Left ventricle myocardium superior (tissue), 1 donor: ENCODE data around the gene TUBB4B. TPM values are rescaled to one million over a fixed set of nuclear protein-coding genes. Genes with fewer than 3 reads are reported as not detected.

Experiments
- ATAC-seq: fragments of 200-7000 bp; cut with Tn5 transposase; one replicate; pipeline ENCODE4 v1.9.1; 2020; ENCODE audit warnings: mild to moderate bottlenecking, moderate library complexity
- DNase-seq: peaks from one replicate; pipeline ENCODE4 v3.0.0-alpha.2; 2020
- intact Hi-C: fragments of 100-400 bp; cut with micrococcal nuclease; formaldehyde crosslinking; loops from one replicate; pipeline ENCODE4 v1.11.0; 2022
- total RNA-seq: library from RNA; stranded (reverse); fragmentation: NEBNext Ultra II Directional; extraction: Animal tissue kit (Norgen Biotek cat#: 25700); gene quantifications from one replicate; pipeline ENCODE4 v1.2.1, GENCODE V29; 2021
- donor health status: DM: no; HTN: yes; CAD: no; lungs with severe emphysema.

TUBB4B gene
- total RNA-seq, 1 donor from 2014 or later, result 439 TPM

DNA sequence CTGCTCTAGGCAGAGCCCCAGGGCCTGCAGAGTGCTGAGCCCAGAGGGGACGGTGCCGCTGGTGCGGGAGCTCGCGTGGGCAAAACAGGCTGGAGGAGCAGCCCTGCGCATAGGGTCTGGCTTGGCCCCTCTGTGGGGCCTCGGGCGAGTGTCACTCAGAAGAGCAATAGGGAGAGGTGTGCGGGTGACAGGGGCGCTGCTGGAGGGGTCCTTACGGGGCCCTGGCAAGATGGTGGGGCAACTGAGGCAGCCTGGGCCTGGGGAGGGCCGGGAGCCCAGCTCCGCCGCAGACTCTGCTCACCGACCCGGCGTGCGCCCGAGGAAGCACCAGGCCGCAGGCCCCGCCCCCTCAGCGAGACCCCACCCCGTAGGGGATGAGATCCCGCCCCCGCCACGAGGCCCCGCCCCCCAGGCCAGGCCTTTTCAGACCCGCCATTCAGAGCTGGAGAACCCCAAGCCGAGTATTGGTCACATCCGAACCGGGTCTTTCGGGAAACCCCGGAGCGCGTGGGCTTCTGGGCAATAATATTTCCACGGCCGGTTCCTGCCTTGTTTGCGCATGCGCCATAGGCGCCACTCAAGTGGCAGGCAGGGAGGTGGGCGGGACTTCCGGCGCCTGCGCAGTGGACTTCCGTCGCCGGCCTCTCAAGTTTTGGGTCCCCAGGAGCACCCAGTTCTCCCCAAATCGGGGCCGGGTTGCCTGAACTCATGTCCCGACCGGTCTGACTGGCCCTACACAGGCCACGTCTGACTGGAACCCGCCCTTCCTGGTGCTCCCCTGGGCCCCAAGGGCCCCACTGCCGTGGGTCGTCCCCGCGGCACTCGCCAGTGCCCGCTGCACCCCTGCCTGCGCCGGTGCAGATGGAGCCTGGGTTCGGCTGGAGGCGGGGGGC is 17.8 kb upstream of the TUBB4B start:
- intact Hi-C loops, result no loop called here
- ATAC-seq (peak; percentile 90), DNase-seq (peak; percentile 98)

DNA sequence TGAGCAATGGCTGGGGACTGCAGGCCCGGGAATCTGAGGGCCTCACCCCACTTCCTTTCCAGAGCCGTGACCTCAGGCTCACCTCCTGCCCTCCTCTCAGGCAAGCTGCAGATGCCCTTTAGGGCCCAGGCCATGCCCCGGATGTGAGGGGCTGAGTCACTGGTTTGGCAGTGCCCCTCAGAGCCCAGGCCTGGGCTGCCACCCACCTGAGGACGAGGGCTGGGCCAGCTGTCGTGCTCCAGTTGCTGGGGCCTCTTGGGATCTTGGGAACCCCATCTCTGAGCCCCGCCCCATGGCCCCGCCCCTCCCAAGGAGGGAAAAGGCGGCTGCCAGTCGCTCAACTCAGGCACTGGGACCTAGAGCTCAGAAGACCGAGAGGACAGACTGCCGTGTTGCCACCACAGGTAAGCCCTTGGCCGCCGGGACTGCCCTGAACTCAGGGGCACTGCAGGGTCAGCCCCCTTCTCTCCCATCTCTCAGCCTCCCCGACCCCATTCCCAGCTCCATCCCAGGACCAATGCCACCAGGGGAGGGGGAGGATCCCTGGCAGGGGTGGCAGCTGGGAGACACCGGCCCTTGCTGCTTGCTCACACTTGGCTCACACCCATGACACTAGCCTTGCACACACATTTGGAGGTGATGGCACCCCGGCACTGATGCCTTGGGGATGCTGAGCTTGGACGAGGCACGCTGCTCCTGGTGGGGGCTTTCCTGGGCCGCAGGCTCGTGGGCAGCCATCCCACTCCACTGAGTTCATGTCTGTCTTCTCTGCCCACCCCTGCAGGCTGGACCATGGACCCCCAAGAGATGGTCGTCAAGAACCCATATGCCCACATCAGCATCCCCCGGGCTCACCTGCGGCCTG is 16.0 kb upstream of the TUBB4B start, which contains the start of gene CYSRT1:
CYSRT1 (plus strand) TSS at position 345 of the 865 bp plus-strand sequence; CDS start at position 793, 448 bp downstream.
- DNase-seq (no peak), ATAC-seq (no peak)
- intact Hi-C loops, result no loop called here

GRCh38 chr9:137225699-137226331 is 15.3 kb upstream of the TUBB4B start:
- ATAC-seq, result no peak
- intact Hi-C loops, result no loop called here
- DNase-seq, result no peak

- DNase-seq (no peak), ATAC-seq (no peak)
- intact Hi-C loops, result no loop called here
Measured at GRCh38 chr9:137226338-137227053, 14.6 kb upstream of the TUBB4B start.

GRCh38 chr9:137227054-137227852 is 13.8 kb upstream of the TUBB4B start, which contains the start of gene RNF224:
RNF224 (plus strand) TSS chr9:137227502; CDS start chr9:137228336, 834 bp downstream.
- intact Hi-C loops, result no loop called here
- peak; percentile 86 for DNase-seq
- peak; percentile 32 for ATAC-seq

- DNase-seq, result no peak
- ATAC-seq, result no peak
- intact Hi-C loops, result no loop called here
Measured at GRCh38 chr9:137227853-137228505, 13.1 kb upstream of the TUBB4B start.

- DNase-seq, result no peak
- no peak for ATAC-seq
- intact Hi-C loops, result no loop called here
Measured at GRCh38 chr9:137228506-137228967, 12.6 kb upstream of the TUBB4B start.

- DNase-seq (no peak), ATAC-seq (no peak)
- intact Hi-C loops, result no loop called here
Measured at GRCh38 chr9:137228968-137229896, 11.9 kb upstream of the TUBB4B start.

DNA sequence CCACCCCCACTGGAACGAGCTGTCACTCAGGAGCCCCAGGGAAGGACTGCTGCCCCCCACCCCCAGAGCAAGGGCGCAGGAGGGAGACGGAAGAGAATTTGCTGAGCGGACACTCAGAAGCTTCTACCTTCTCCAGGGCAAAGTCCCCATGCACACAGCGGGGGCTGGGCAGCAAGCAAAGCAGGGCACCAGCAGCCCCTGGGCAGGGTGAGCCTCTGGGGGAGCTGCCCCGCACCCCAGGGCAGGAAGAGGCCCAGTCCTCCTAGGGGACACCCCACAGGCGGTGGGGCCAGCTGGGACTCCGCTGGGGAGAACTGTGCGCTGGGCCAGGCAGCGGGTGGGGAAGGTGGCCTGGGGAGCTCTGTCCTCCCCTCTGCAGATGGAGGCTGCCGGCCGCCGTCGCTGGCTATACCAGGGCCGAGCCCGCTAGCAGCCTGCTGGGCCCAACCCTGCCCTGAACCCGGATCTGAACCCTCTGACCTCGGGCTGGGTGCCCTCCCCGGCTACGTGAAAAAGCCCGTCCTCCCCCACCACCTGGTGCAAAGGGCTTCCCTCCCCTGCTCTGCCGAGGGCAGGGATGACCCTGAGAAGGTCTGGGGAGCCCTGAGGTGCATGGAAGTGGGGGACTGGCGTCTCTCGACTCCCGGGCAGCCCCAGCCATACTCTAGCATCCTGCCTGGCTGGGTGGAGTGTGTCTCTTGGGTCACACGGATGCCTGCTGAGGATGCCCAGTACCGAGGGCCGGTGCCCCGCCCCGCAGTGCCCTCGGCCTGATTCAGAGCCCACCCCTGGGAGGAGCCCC is 11.0 kb upstream of the TUBB4B start:
- ATAC-seq (no peak), DNase-seq (no peak)
- intact Hi-C loops, result loop anchor here (10.0 kb wide), 1 partner anchor 105 kb away; no protein-coding TSS in a partner anchor

GRCh38 chr9:137230705-137231371 is 10.2 kb upstream of the TUBB4B start, which contains the start of gene SLC34A3:
SLC34A3 (plus strand) TSS chr9:137230901; CDS start chr9:137231703, 802 bp downstream.
- intact Hi-C loops, result loop anchor here (10.0 kb wide), 1 partner anchor 106 kb away; no protein-coding TSS in a partner anchor
- DNase-seq (no peak), ATAC-seq (no peak)

DNA sequence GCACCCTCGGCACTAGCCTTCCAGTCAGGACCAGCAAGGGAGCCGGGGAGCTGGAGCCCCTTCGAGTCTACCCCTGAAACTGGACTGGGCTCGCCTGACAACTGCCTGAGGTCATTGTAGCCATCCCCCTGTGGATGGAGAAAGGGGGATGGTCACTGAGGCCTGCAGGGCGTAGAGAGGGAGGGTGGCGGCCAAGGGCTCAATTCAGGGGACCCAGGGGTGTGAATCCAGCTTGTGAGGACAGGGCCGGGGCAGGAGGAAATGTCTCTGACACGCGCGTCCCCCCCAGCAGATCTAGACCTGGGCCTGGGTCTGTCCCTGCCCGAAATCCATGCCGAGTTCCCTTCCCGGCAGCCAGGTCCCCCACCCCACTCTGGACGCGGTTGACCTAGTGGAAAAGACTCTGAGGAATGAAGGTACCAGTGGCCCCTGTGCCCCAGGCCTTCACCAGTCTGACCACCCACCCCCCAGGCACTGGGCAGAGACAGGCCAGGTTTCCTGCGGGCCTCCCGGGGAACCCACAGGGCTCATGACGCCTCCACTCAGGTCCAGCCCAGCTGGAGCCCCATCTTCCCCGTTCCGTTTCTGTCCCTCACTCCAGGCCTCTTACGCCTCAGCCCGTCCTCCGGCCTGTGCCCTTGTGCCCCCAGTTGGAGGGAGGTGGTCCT is 9.6 kb upstream of the TUBB4B start:
- intact Hi-C loops, result loop anchor here (10.0 kb wide), 1 partner anchor 107 kb away; no protein-coding TSS in a partner anchor
- DNase-seq (no peak), ATAC-seq (no peak)

- ATAC-seq (no peak), DNase-seq (no peak)
- intact Hi-C loops, result loop anchor here (10.0 kb wide), 1 partner anchor 107 kb away; no protein-coding TSS in a partner anchor
Measured at GRCh38 chr9:137232101-137232500, 9.0 kb upstream of the TUBB4B start.

GRCh38 chr9:137232510-137232909 is 8.6 kb upstream of the TUBB4B start:
- DNase-seq, result no peak
- intact Hi-C loops, result loop anchor here (10.0 kb wide), 1 partner anchor 108 kb away; no protein-coding TSS in a partner anchor
- ATAC-seq, result no peak
